Peyer's patch (tissue), 4 donors: Measurements from ENCODE around the gene IQCH.

Experiments
- CTCF ChIP-seq, 6 experiments: fragments of 450-650 bp in 4 of 6; fragments of 200-600 bp in 2 of 6; sonication (generic) in 1 of 6; IDR thresholded peaks; one replicate each; pipeline ENCODE4 v1.5.1; 2017 to 2019; ENCODE audit warnings: antibody characterized with exemption in 6 of 6, mild to moderate bottlenecking in 3 of 6, moderate library complexity in 1 of 6
- POLR2A ChIP-seq, 2 donors: fragments of 450-650 bp; IDR thresholded peaks; one replicate each; pipeline ENCODE4 v1.5.1; 2017; ENCODE audit warnings: antibody characterized with exemption in 2 of 2, mild to moderate bottlenecking in 2 of 2, moderate library complexity in 2 of 2

- no peak for TF ChIP-seq CTCF (IDR thresholded peaks at IDR 0.05)
- TF ChIP-seq POLR2A (IDR thresholded peaks at IDR 0.05), result no peak
These were observed 288.7 kb downstream of the IQCH start for GRCh38 chr15:67543348-67543718.
